Activated T-helper 1 cell treated with anti-CD3 and anti-CD28 coated beads, Interleukin-2, amount 50 U/mL, for 16 hours (primary cell): ENCODE measurements around the gene NPRL2.
A peak's percentile ranks its signal among the peaks of the same experiment; 100 is the strongest.

Experiments used
- DNase-seq, 2 donors: peaks; one replicate each; pipeline ENCODE4 v3.0.0-alpha.2; 2020; ENCODE audit warnings: low read depth in 1 of 2, low spot score in 1 of 2

NPRL2 gene

GRCh38 chr3:50373146-50374051 lies 22.8 kb upstream of the NPRL2 start:
- DNase-seq, result no peak

GRCh38 chr3:50372349-50372748 lies 21.8 kb upstream of the NPRL2 start:
- no peak for DNase-seq

- no peak for DNase-seq
Observed at GRCh38 chr3:50371133-50371685, 20.6 kb upstream of the NPRL2 start.

- no peak for DNase-seq
Observed at GRCh38 chr3:50370594-50370993, 20.0 kb upstream of the NPRL2 start.

- no peak for DNase-seq
Observed at GRCh38 chr3:50369012-50369670, 18.6 kb upstream of the NPRL2 start.

GRCh38 chr3:50365842-50366220 lies 15.3 kb upstream of the NPRL2 start:
- no peak for DNase-seq

- peak; percentile 90 to 92 for DNase-seq
Observed at GRCh38 chr3:50365080-50365841, 14.7 kb upstream of the NPRL2 start.

- no peak for DNase-seq
Observed at GRCh38 chr3:50364573-50365079, 14.1 kb upstream of the NPRL2 start.

GRCh38 chr3:50359760-50360110 lies 9.2 kb upstream of the NPRL2 start:
- no peak for DNase-seq

GRCh38 chr3:50358911-50359759 lies 8.6 kb upstream of the NPRL2 start, which contains the start of gene TMEM115:
TSS of gene TMEM115 (minus strand) at chr3:50359521. CDS start at chr3:50359063, 458 bp downstream.
- peak; percentile 89 to 91 for DNase-seq

GRCh38 chr3:50358355-50358910 lies 7.9 kb upstream of the NPRL2 start:
- no peak for DNase-seq

- DNase-seq, result no peak
Observed at GRCh38 chr3:50357481-50357880, 6.9 kb upstream of the NPRL2 start.

GRCh38 chr3:50356553-50356952 lies 6.0 kb upstream of the NPRL2 start:
- DNase-seq, result no peak

GRCh38 chr3:50355829-50356552 lies 5.4 kb upstream of the NPRL2 start:
- no peak for DNase-seq

GRCh38 chr3:50354850-50355249 lies 4.3 kb upstream of the NPRL2 start:
- no peak for DNase-seq

- DNase-seq, result no peak
Observed at GRCh38 chr3:50354186-50354764, 3.7 kb upstream of the NPRL2 start.

GRCh38 chr3:50353245-50354004 lies 2.9 kb upstream of the NPRL2 start:
- no peak for DNase-seq

GRCh38 chr3:50352781-50353180 lies 2.2 kb upstream of the NPRL2 start:
- no peak for DNase-seq
